Measurements from ENCODE around the gene IZUMO4.

The IZUMO4 gene

GRCh38 chr19:2108251-2109016 lies 11.7 kb downstream of the IZUMO4 start:
- DNase-seq (ENCODE audit: low read depth) = no peak

DNA sequence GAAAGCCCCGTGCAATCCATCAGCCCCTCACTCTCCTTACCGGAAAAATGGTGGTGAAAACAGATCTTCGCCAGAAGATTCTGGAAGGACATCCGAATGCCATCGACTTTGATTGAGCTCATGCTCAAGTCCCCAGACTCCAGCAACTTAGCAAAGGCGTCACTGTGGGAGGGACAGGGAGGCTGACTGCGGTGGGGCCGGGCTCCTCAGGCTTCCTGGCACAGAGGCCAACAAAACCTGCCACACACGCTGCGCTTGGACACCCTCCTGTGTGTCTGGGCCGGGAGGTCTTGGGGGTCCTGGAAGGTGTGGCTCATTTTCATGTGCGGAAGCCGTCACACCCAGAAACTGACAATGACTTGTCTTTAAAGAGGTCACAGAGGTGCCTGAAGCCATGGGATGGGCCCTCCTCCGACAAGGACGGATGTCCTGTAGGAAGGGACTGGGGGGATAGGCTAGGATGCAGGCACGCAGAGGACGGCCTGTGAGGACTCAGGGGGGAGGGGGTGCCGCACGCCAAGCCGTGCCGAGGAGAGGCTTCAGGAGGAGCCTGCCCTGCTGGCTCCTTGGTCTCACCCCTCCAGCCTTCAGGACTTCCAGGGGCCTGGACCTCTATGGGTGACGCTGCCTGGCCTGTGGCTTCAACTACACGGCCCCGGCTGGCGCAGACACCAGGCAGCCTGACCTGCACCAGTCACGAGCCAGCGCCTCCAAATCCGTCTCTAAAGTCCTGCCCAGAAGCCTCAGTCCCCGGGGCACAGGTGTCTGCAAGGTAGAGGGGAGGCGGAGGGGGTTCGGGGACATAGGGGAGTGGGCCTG lies 12.5 kb downstream of the IZUMO4 start:
- DNase-seq (ENCODE audit: low read depth) = no peak

DNA sequence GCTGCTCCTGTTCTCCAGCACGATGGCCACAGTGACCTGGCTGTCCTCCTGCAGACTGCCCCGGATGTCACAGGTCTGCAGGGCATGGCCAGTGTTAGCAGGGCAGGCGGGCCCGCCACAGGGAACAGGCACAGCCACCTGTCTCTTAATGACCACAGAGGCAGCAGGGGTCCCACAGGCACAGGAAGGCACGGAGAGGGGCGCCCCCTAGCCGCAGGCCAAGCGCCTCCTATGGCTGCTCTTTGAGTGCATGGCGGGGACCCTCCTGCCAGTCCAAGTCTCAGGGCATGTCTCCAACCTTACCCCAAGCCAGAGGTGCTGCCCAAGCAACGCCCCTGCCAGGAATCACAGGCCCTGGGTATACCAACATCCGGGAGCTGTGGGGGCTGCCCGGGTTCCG lies 14.1 kb downstream of the IZUMO4 start:
- DNase-seq (ENCODE audit: low read depth) = no peak

DNA sequence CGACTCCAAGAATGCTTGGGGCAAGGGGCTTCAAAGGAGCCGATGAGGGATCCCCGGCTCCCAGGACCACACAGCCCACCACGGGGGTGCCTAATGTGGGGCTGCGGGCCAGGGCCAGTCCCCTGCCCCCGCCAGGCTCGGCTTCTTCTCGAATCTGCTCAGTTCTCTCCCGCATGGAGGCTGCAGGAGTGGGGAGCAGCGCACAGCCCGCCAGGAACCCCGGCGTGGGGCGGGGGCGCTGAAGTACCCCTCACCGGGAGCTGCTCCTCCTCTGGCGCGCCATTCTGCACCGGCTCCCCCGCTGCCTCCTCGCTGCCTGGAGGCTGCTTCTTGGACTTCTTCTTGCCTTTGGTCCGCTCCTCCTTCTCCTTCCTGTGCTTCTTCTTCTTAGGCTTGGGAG lies 14.7 kb downstream of the IZUMO4 start:
- no peak for DNase-seq (ENCODE audit: low read depth)

GRCh38 chr19:2111886-2112285 lies 15.2 kb downstream of the IZUMO4 start:
- DNase-seq (ENCODE audit: low read depth) = no peak

DNA sequence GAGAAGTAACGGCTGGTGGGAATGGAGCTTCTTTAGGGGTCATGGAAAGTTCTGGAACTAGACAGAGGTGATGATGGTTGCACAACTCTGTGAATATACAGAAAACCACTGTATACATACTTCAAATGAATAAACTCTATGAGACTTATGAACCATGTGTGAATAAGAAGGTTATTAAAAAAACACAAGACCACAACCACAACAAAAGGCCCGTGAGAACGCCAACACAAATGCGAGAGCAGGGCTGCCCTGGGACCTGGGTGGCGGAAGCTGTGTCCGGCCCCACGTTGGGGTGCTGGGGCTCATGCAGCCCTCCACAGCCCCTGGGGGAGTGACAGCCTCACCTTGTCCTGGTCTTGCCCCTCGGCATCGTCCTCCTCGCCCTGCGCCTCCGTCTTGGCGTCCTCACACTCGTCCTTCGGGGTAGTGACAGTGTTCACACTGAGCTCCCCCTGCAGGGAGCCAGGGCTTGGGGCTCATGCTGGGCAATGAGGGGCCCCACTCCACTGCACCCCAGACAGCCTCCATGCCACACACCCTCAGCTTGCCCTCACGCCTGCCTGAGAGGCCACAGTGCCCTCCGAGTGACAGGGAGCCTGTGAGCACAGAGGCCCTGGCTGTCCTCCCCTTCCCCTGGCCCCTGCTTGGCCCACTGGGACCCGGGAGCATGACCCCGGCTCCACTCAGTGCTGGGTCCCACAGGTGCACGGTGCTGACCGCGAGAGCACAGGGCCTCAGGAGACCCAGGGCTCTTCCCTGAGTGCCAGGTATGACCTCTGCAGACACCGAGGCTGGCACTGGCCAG lies 16.0 kb downstream of the IZUMO4 start:
- DNase-seq (ENCODE audit: low read depth) = no peak

GRCh38 chr19:2113439-2114211 lies 16.9 kb downstream of the IZUMO4 start:
- DNase-seq (ENCODE audit: low read depth) = no peak

- no peak for DNase-seq (ENCODE audit: low read depth)
Measured at GRCh38 chr19:2114218-2114617, 17.5 kb downstream of the IZUMO4 start.

DNA sequence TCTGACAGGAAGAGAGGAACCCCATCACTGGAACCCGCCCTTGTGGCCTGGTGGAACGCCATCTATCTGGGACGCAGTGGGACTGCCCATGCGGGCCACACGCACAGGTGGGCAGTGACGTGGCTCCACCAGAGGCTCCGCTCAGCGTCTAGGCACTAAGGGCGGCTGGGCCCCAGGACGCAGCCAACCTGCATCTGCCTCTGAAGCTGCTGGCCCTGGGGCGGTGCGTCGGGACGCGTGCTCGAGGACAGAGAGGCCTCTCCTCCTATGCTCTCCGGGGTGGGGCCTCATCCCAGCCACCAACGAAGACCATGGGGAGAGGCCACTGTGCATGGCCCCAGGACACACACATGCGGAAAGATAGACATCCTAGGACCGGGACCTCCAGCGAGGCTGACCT lies 18.1 kb downstream of the IZUMO4 start:
- no peak for DNase-seq (ENCODE audit: low read depth)

- no peak for DNase-seq (ENCODE audit: low read depth)
Measured at GRCh38 chr19:2115324-2115723, 18.6 kb downstream of the IZUMO4 start.

DNA sequence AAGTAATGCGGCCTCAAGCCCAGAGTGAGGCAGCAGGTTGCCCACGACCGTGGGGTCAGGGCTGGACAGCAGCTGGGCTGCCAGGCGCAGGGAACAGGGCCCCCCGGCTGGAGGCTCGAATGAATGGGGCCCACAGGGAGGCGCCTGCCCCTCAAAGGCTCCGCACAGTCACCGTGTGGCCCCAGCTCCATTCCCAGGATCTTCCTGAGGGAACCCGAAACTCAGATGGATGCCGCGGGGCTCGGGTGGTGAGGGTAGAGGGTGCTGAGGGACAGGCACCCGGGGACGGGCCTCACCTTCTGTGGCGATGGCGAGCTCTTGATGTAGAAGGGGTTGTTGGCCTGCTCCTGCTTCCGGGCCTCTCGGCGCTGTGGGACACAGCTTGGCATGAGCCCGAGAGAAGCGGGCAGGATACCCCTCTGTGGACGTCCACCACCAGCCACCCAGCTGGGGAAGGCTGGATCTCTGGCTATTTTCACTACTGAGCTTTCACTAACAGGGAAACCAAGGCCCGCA lies 19.3 kb downstream of the IZUMO4 start:
- no peak for DNase-seq (ENCODE audit: low read depth)

GRCh38 chr19:2116507-2116906 lies 19.8 kb downstream of the IZUMO4 start:
- DNase-seq (ENCODE audit: low read depth) = no peak

GRCh38 chr19:2117215-2117960 lies 20.7 kb downstream of the IZUMO4 start:
- no peak for DNase-seq (ENCODE audit: low read depth)

- no peak for DNase-seq (ENCODE audit: low read depth)
Measured at GRCh38 chr19:2118438-2118837, 21.7 kb downstream of the IZUMO4 start.

DNA sequence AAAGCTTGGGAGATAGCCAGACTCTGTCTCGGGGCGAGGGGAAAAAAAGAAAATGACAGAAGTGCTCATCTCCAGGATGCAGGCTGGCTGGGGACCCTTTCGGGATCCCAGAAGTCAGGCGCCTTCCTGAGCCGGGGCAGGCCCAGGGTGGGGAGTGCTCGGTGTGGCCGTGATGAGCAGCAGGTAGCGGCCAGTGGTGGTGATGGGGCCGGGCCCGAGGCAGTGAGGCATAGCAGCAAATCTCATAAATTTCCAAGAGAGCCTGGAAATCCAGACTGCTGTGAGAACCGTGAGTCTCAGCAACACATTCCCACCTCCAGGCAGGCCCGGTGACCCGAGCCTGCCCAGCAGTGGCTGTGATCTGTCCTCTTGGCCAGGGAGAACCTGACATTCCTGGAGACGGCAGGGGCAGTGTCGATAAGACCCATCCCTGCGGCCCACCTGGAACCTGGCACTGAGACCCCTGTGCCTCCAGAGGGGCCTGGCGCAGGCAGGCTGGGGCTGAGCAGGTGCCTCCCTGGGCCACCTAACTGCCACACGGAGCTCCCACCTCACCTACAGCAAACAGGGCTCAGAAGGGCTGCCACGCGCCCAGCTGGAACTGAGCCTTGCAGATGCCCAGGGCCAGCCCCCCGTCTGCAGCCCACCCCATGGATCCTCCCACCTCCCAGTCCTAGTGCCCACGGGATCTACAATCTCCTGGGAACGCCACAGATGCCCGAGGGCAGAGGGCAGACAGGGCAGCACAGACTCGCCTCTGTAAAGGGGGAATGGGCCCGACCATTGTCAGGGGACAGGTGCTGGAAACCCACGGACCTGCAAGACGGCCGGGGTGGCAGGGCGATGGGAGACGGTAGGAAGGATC lies 23.4 kb downstream of the IZUMO4 start:
- DNase-seq (ENCODE audit: low read depth) = no peak

- DNase-seq (ENCODE audit: low read depth) = no peak
Measured at GRCh38 chr19:2120821-2121220, 24.1 kb downstream of the IZUMO4 start.

GRCh38 chr19:2121416-2122051 lies 24.8 kb downstream of the IZUMO4 start:
- no peak for DNase-seq (ENCODE audit: low read depth)

DNA sequence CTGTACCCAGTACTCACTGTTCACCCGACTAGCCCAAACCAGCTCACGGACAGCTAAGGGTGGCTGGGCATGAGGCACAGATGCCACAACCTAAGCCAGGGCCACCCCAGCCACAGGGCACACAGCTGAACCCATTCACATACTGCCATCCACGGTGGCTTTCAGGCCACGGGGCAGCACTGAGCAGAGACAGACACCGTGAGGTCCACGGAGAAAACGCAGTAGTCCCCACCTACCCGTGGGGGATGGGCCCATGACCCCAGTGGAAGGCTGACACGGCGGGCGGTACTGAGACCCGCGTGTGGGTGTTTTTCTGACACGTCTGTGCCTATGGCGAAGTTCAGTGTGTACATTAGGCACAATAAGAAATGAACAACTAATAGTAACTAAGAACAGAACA lies 25.5 kb downstream of the IZUMO4 start:
- DNase-seq (ENCODE audit: low read depth) = no peak

DNA sequence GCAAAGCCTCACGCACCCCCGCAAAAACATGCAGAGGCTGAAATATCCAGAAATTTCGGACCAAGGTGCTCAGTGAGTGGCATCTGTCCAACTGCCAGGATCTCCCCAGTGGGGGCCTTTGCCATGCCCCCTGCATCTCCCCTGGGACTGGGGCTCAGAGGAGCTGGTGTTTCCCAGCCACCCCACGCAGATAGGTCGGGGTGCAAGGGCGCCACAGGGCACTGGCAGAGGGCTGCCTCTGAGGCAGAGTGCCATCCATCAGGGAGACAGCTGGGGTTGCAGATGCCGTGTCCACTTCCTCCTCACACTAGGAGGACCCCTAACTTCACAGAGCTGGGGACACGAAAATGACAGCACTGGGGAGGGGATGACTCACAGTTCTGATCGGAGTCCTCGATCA lies 26.3 kb downstream of the IZUMO4 start:
- DNase-seq (ENCODE audit: low read depth) = no peak

Data from activated T-cell treated with anti-CD3 and anti-CD28 coated beads for 48 hours (primary cell).